ENCODE measurements around the gene TMEM86B.

The TMEM86B gene

DNA sequence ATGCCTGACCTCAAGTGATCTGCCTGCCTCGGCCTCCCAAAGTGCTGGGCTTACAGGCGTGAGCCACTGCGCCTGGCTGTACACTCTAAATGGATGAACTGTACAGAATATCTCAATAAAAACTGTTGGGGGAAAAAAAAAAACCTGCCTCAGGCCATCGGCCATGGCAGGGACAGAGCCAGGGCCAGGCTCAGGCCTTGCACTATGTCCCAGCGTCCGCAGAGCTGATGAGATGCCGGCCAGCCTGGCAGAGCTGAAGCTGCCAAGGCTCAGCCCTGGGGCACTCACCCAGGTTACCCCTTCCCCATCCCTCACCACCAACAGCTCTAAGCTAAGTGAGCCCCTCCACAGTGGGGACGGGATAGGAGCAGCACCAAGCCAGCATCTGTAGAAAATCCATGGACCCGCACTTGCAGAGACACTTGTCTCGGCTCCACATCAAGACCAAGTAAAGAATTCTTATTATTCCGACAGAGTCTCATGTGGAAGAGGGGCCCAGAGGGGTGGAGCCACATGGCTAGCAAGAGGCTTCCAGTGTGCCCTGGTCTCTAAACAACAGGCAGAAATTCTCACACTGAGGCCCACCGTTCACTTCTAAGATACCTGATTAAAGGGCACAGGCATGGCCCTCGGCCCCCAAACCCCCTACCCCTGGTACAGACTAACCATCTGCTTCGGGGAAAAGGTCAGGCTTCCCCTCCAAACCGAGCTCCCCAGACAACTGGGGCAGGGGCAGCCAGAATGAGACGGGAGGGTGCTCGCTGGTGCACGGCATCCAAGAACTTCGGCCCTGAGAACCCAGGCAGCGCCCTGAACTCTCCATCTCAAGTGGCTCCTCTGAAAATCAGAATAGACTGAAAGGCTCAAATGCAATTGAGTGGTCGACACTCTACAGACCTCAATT, 24.4 kb upstream of the TMEM86B start:
- peaks cover 10% of the 10 kb centered on the region for H3K36me3 Mint-ChIP-seq

DNA sequence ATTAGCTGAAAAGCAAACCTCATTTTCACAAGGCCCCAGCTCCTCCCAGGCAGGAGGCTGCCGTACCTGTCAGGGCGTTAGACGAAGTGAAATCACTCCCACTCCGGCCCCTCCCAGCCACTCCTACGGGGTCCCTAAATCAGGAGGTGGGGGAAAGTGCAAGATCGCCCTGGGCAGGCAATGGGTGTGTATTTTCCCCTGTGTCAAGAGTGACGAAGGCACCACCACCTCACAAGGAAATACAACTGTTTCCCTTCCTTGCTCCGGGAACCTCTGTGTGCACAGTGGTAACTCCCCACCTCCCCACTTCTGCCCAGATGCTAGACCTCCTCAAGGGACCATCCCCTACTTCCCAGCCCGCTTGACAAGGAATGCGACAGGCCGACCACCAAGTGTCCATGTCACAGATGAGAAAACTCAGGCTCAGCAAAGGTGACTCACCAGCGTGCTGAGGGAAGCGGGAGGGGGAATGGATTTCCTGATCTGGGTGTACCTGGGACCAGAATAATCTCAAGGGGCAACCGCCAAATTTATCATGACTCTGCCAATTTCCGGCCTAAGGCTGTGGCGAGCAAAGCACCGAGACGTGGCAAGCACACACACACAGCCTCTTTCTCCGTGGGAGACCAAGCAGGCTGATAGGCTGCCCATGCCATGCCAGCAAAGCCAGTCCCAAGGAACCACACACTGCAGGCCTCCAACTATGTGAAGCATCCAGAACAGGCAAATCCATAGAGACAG, 22.9 kb upstream of the TMEM86B start:
- no peak for ATAC-seq (ENCODE audit: low read depth)
- H3K27ac Mint-ChIP-seq = peak overlapping the region; percentile 95
- H3K27me3 Mint-ChIP-seq = no peaks in the 10 kb centered on the region
- H3K4me3 Mint-ChIP-seq = peak overlapping the region; percentile 87
- DNase-seq (ENCODE audit: low spot score in 2 of 2) = no peak
- no peaks in the 10 kb centered on the region for H3K9me3 Mint-ChIP-seq
- peaks cover 8% of the 10 kb centered on the region for H3K36me3 Mint-ChIP-seq
- peaks cover 58% of the 10 kb centered on the region for H3K4me1 Mint-ChIP-seq

More for the DNA sequence above, 24.4 kb upstream of the TMEM86B start:
- Mint-ChIP-seq H3K27me3 (no peaks in the 10 kb centered on the region), H3K4me1 (peaks cover 68% of the 10 kb centered on the region), H3K9me3 (no peaks in the 10 kb centered on the region), H3K4me3 (peak overlapping the region; percentile 97), H3K27ac (peak overlapping the region; percentile 95)
- ATAC-seq (ENCODE audit: low read depth) = no peak
- peak in 1 of 2 donors; percentile 21 for DNase-seq (ENCODE audit: low spot score in 2 of 2)

DNA sequence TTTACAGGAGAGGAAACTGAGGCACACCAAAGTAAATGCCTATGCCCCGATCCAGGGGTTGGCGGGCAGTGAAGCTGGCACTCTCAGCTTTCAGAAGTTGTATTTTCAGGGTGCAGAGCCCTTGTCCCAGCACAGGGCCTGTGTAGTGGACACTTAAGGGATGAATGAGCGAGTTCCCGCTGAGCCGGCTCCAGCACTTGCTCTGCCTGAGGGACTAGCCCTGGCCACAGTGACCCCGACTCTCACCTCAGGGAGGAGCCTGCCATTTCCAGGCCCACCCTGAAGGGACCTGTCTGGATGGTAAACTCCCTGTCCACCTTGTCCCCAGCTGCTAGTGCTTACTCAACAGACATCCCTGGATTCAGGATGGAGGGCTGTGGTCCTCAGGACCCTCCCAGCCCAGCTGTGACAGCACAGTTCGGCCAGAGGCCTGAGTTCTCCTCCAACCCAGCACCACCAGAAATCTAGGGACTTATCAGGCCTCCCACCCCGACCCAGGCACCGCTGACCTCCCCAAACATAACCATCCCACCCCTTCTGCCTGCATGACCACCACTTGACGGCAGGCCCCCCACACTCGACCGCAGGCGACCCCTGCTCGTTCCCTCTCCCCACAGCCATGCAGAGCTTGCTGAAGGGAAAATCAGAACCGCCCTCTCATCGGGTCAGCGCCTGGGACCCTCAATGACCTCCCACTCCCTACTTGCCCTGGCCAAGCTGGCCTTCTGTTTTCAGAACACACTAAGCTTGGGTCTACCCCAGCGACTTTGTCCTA, 21.9 kb upstream of the TMEM86B start:
- H3K36me3 Mint-ChIP-seq = peaks cover 10% of the 10 kb centered on the region

DNA sequence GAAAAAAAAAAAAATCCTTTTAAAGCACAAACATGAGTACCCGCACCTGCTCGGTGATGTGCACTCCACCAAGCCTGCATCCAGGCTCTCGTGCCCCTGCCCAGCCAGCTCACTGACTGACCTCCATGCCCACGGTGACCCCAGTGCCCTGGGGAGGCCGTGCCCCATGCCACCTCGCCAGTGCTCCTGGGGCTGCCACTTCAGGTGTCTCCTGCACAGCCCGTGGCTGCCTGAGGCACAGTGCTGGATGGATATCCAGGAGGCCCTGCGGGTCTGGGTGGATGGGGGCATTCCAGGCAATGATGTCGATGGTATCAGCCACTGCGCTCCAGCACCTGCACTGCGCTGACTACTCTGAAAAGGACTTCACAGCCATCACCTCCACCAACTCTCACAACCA, 21.3 kb upstream of the TMEM86B start:
- peaks cover 44% of the 10 kb centered on the region for H3K4me1 Mint-ChIP-seq
- H3K27me3 Mint-ChIP-seq = no peaks in the 10 kb centered on the region
- H3K9me3 Mint-ChIP-seq = no peaks in the 10 kb centered on the region
- ATAC-seq (ENCODE audit: low read depth) (no peak), DNase-seq (ENCODE audit: low spot score in 2 of 2) (no peak)
- H3K36me3 Mint-ChIP-seq = peaks cover 10% of the 10 kb centered on the region
- no peak overlapping the region for H3K27ac Mint-ChIP-seq
- no peak overlapping the region for H3K4me3 Mint-ChIP-seq

More for the DNA sequence above, 21.9 kb upstream of the TMEM86B start:
- no peak for ATAC-seq (ENCODE audit: low read depth)
- Mint-ChIP-seq H3K27me3 (no peaks in the 10 kb centered on the region), H3K27ac (peak overlapping the region; percentile 95), H3K9me3 (no peaks in the 10 kb centered on the region), H3K4me1 (peaks cover 50% of the 10 kb centered on the region), H3K4me3 (peak overlapping the region; percentile 87)
- no peak for DNase-seq (ENCODE audit: low spot score in 2 of 2)

DNA sequence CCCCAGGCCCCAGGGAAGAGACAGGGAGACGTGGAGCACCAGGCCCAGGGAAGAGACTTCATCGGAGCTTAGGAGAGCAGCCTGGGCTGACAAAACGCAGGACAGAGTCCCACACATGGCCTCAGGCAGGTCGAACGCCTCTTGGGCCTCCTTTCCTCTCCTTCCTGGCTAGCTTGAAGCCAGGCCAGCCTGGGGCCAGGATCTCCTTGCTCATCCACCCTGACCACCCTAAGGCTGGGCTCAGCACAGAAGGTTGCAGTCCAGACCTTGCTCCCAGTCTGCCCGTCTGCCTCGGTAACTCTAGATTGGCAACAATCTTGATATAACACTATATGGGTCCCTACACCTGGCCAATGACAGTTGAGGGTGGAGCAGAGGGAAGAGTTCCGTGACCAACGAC, 20.1 kb upstream of the TMEM86B start:
- Mint-ChIP-seq H3K9me3 (no peaks in the 10 kb centered on the region), H3K27ac (peak overlapping the region; percentile 31), H3K27me3 (no peaks in the 10 kb centered on the region), H3K4me3 (peak overlapping the region; percentile 22), H3K4me1 (peaks cover 35% of the 10 kb centered on the region), H3K36me3 (peaks cover 15% of the 10 kb centered on the region)
- DNase-seq (ENCODE audit: low spot score in 2 of 2) (no peak), ATAC-seq (ENCODE audit: low read depth) (no peak)

DNA sequence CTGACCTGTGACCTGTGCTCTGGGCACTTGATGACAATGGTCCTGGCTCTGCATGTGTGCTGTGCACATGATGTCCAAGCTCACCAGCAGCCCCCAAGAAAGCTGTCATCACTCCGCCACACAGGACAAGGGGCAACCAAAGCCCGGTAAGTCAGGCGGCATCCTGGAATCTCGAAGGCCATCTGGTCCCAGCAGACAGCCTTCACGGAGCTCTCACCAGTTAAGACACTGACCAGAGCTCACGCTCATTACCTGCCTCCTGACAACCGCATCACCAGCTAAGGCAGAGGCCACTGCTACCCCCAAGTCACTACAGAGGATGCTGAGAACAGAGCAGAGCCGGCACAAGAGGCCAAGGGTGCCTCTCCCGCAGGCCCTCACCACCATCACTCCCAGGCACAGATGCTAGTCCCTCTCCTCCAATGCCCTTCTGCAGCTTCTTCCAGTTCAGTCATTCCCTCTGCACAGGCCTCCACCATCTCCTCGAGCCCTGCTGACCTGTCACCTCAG, 19.7 kb upstream of the TMEM86B start:
- Mint-ChIP-seq H3K27me3 (no peaks in the 10 kb centered on the region), H3K9me3 (no peaks in the 10 kb centered on the region), H3K36me3 (peaks cover 17% of the 10 kb centered on the region), H3K4me3 (peak overlapping the region; percentile 22), H3K27ac (no peak overlapping the region), H3K4me1 (peaks cover 30% of the 10 kb centered on the region)
- no peak for ATAC-seq (ENCODE audit: low read depth)
- DNase-seq (ENCODE audit: low spot score in 2 of 2) = no peak

DNA sequence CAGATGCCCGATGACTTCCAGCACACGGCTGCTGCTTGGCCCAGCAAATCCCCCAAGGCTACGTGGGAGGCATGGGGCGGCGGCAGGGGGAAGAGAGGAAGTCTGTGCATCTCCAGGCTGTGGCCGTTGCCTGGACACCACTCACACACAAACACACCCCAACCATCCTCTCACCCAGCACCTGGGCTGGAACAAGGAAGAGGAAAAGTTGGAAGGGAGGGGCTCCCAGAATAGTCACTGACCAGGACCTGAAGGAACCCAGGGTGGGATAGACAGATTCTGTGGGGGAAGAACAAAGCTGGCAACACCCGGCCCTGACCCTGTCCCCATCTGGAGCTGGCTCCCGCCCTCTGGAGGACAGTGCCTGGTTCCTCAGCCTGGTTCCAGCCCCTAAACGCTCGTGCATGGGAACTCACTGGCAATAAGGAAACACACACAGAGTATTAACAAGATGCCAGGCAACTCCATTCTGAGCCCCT, 19.1 kb upstream of the TMEM86B start:
- DNase-seq (ENCODE audit: low spot score in 2 of 2) (no peak), ATAC-seq (ENCODE audit: low read depth) (no peak)
- Mint-ChIP-seq H3K27me3 (no peaks in the 10 kb centered on the region), H3K36me3 (peaks cover 19% of the 10 kb centered on the region), H3K9me3 (no peaks in the 10 kb centered on the region), H3K4me3 (no peak overlapping the region), H3K27ac (no peak overlapping the region), H3K4me1 (peaks cover 29% of the 10 kb centered on the region)

DNA sequence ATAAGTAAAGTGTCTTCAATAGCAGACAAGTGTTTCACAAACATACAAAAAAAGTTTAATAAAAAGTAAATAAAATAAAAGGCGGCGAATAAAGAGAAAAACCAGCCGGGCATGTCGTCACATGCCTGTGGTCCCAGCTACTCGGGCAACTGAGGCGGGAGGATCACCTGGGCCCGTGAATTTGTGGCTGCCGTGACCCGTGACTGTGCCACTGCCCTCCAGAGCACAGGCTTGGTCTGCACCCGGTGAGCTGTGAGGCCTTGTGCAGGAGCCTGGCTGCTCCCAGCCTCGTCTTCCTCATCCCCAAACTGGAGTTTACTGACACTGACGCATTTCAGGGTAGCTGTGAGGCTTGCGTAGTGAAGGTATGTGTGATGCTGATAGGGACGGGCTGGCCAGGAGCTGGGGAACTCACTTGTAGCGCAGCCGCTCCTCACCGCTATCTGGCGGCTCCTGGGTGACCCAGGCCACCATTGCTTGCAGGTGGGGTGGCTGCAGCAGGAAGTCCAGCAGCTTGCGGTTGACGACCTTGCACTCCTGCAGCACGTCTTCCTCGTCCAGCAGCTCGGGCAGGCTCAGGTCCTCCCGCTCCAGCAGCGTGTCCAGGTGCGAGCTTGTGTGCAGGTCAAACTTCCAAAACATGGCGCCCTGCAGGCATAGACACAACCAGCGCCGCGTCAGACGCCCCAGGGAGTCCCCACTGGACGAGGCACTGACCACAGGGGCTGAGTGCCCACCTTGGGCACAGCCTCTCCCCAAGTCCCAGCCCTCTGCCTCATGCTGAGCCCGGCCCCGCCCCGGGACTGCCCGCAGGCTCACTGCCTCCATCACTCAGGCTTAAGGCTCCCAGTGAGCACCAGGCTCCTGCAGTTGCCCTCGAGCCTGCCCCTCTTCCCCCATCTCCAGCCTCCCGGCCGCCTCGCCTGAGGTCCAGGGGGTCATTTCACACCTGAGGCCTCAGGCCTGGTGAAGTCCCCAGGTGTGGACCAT, 18.2 kb upstream of the TMEM86B start:
- H3K4me1 Mint-ChIP-seq = peaks cover 28% of the 10 kb centered on the region
- no peak for ATAC-seq (ENCODE audit: low read depth)
- no peaks in the 10 kb centered on the region for H3K27me3 Mint-ChIP-seq
- H3K4me3 Mint-ChIP-seq = no peak overlapping the region
- H3K36me3 Mint-ChIP-seq = peaks cover 20% of the 10 kb centered on the region
- H3K27ac Mint-ChIP-seq = no peak overlapping the region
- no peaks in the 10 kb centered on the region for H3K9me3 Mint-ChIP-seq
- DNase-seq (ENCODE audit: low spot score in 2 of 2) = no peak

DNA sequence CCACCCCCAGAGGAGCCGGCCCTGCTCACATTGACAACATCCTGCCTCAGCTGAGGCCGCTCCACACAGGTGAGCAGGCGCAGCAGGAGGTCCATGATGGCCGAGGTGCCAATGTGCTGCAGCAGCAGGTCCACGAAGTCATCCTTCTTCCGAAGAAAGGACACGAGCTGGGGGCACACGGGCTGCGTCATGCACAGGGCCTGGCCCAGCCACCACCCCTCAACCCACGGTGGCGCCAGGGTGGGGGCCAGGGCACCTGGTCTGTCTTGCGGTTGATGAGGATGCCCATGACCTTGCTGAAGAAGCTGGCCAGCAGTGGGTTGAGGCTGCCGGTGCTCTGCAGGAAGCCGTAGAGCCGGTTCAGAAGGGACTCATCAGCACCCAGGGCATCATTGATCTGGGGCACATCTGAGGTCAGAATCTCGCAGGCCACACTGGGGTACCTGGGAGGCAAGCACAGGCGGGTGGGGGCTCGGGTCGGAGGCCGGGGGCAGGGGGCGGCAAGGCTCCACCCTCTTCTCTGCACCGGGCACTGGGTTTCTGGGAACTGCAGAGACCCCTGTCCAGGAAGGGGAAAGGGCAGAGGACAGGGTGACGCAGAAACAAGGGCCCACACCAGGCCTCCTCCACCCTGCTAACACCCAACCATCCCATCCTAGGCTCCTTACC, 16.8 kb upstream of the TMEM86B start:
- DNase-seq (ENCODE audit: low spot score in 2 of 2) (no peak), ATAC-seq (ENCODE audit: low read depth) (no peak)
- Mint-ChIP-seq H3K4me3 (no peak overlapping the region), H3K4me1 (peaks cover 14% of the 10 kb centered on the region), H3K27ac (no peak overlapping the region), H3K27me3 (no peaks in the 10 kb centered on the region), H3K36me3 (peaks cover 21% of the 10 kb centered on the region), H3K9me3 (no peaks in the 10 kb centered on the region)

DNA sequence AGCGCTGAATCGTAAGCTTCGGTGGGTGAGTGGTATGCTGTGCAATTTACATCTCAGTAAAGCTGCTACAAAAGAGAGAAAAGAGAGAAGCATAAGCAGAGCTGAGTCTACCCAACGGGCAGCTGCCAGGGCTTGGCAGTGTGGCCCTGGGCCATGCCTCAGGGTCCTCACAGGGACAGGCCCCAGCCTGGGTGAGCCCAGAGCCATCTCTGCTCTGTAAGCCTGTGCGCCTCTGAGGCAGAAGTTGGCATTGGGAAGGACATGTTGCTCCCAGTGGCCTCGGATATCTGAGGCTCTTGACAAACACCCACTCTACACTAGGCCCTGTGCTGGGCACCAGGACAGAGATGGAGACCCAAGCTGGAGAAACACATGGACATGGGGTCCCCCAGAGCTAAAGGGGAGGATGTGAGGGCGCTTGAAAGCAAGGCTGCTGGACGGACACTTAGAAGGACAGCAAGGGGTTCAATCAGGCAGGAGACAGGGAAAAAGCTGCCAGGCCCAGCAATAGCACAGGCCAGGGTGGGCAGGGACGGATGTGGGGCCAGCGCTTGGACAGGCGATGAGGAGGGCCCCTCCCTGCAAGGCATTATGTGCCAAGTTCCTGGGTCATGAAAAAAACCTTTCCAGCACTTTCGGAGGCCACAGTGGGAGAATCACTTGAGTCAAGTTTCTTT, 15.6 kb upstream of the TMEM86B start:
- peaks cover 13% of the 10 kb centered on the region for H3K4me1 Mint-ChIP-seq
- DNase-seq (ENCODE audit: low spot score in 2 of 2) (no peak), ATAC-seq (ENCODE audit: low read depth) (no peak)
- H3K27ac Mint-ChIP-seq = no peak overlapping the region
- no peaks in the 10 kb centered on the region for H3K27me3 Mint-ChIP-seq
- no peaks in the 10 kb centered on the region for H3K9me3 Mint-ChIP-seq
- peaks cover 22% of the 10 kb centered on the region for H3K36me3 Mint-ChIP-seq
- H3K4me3 Mint-ChIP-seq = no peak overlapping the region

DNA sequence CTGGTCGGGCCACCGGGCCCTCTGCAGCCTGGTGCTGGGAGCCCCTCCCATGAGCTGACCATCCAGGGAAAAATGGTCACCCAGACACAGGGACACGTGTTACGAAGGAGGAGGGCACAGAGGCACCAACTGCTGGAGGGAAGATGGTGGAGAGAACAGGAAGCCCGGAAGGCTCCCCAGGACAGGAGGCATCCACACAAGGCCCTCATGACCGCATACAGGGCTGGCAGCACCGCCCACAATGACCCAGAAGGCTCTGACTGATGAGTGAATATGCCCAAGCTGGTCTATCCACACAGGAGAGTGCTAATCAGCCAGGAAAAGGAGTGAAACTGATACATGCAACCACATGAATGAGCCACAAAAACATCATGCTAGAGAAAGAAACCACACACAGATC, 14.0 kb upstream of the TMEM86B start:
- Mint-ChIP-seq H3K36me3 (peaks cover 23% of the 10 kb centered on the region), H3K27ac (no peak overlapping the region), H3K4me1 (peaks cover 4% of the 10 kb centered on the region), H3K27me3 (no peaks in the 10 kb centered on the region), H3K4me3 (no peak overlapping the region), H3K9me3 (no peaks in the 10 kb centered on the region)
- DNase-seq (ENCODE audit: low spot score in 2 of 2) (no peak), ATAC-seq (ENCODE audit: low read depth) (no peak)

DNA sequence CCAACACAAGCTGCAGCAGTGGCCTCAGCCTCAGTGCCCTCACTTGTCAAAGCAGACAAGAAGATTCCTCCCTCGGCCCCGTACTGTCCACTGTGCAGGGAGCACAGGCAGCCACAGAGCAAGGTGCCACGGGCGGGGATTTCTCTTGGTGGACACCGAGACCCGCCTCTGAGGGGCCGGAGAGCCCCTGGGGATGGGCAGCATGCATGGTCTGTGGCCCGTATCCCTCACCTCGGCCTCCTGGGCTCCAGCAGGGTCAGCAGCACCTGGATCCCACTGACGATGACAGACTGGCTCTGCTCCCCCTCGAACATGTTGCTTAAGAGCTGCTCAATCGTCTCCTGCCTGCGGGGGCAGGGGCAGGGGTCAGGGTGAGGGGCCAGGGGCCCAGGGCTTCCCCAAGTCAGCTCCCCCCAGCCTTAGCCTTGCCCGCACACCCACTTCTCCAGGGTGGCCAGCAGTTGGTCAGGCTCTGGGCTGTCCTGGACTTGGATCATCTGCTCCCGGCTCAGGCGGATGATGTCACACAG, 13.4 kb upstream of the TMEM86B start:
- H3K27me3 Mint-ChIP-seq = no peaks in the 10 kb centered on the region
- H3K4me3 Mint-ChIP-seq = no peak overlapping the region
- peaks cover 4% of the 10 kb centered on the region for H3K4me1 Mint-ChIP-seq
- H3K27ac Mint-ChIP-seq = no peak overlapping the region
- DNase-seq (ENCODE audit: low spot score in 2 of 2) (no peak), ATAC-seq (ENCODE audit: low read depth) (no peak)
- H3K9me3 Mint-ChIP-seq = no peaks in the 10 kb centered on the region
- peaks cover 28% of the 10 kb centered on the region for H3K36me3 Mint-ChIP-seq

Measured in memory B cell (primary cell).